Naive thymus-derived CD4-positive, alpha-beta T cell (primary cell): Measurements from ENCODE around the gene FAM3B. TPM values are rescaled to one million over a fixed set of nuclear protein-coding genes. Genes with fewer than 3 reads are reported as not detected.
A peak's percentile ranks its signal among the peaks of the same experiment; 100 is the strongest.

ENCODE experiments used
- ATAC-seq: fragments of 150-1000 bp; cut with Tn5 transposase; 2 replicates; pipeline ENCODE4 v1.10.0; 2021; ENCODE audit warnings: mild to moderate bottlenecking, moderate library complexity
- CTCF ChIA-PET: fragments of 350-600 bp; sonication (Branson Sonifier 250); formaldehyde crosslinking; loops from one replicate; lab custom pipeline; 2021; ENCODE audit warnings: antibody characterized with exemption; lab: Charles Lee
- POLR2A ChIA-PET: fragments of 350-600 bp; sonication (Branson Sonifier 250); formaldehyde crosslinking; loops from one replicate; lab custom pipeline; 2021; ENCODE audit warnings: antibody characterized with exemption, inconsistent platforms; lab: Charles Lee
- DNase-seq, 9 donors: peaks; one replicate each; pipeline versions ENCODE4 v3.0.0 to v3.0.0-alpha.2; 2020 to 2022; ENCODE audit warnings: mixed read lengths in 1 of 9
- H3K27ac ChIP-seq: one replicate; pipeline ENCODE4 v1.7.0; 2013; ENCODE audit warnings: mild to moderate bottlenecking, low read depth, low read length, moderate library complexity
- H3K27me3 ChIP-seq, 2 donors: one replicate each; pipeline ENCODE4 v1.7.0; 2013; ENCODE audit warnings: low read length in 2 of 2, mild to moderate bottlenecking in 2 of 2, moderate library complexity in 2 of 2; ENCODE audit not compliant: control insufficient read depth in 2 of 2, insufficient read depth in 2 of 2
- H3K36me3 ChIP-seq, 3 experiments: 1 replicate in 2 of 3; 2 replicates in 1 of 3; pipeline ENCODE4 v1.7.0; 2013; ENCODE audit warnings: low read length in 3 of 3, mild to moderate bottlenecking in 3 of 3, moderate library complexity in 1 of 3; ENCODE audit not compliant: insufficient read depth in 3 of 3, control insufficient read depth in 2 of 3
- H3K4me1 ChIP-seq, 2 donors: one replicate each; pipeline ENCODE4 v1.7.0; 2013; ENCODE audit warnings: low read length in 2 of 2, mild to moderate bottlenecking in 2 of 2, moderate library complexity in 1 of 2; ENCODE audit not compliant: control insufficient read depth in 2 of 2, insufficient read depth in 2 of 2
- H3K4me3 ChIP-seq: 2 replicates; pipeline ENCODE4 v1.7.0; 2013; ENCODE audit warnings: mild to moderate bottlenecking, low read length
- H3K9me3 ChIP-seq, 3 experiments: 1 replicate in 2 of 3; 2 replicates in 1 of 3; pipeline ENCODE4 v1.7.0; 2013; ENCODE audit warnings: low read length in 3 of 3; ENCODE audit not compliant: control insufficient read depth in 2 of 3
- H3K27ac Mint-ChIP-seq, 9 donors: one replicate each; pipeline ENCODE4 v1.8.0; 2020 to 2022; ENCODE audit warnings: mixed read lengths in 9 of 9, mild to moderate bottlenecking in 8 of 9, moderate library complexity in 5 of 9, inconsistent platforms in 2 of 9
- H3K27me3 Mint-ChIP-seq, 5 donors: one replicate each; pipeline ENCODE4 v1.8.0; 2021 to 2022; ENCODE audit warnings: mixed read lengths in 5 of 5, mild to moderate bottlenecking in 1 of 5
- H3K36me3 Mint-ChIP-seq, 5 donors: one replicate each; pipeline ENCODE4 v1.8.0; 2020 to 2022; ENCODE audit warnings: mixed read lengths in 5 of 5, mild to moderate bottlenecking in 3 of 5, inconsistent platforms in 1 of 5
- H3K4me1 Mint-ChIP-seq, 7 donors: one replicate each; pipeline ENCODE4 v1.8.0; 2020 to 2022; ENCODE audit warnings: mixed read lengths in 7 of 7, mild to moderate bottlenecking in 3 of 7, inconsistent platforms in 1 of 7
- H3K4me3 Mint-ChIP-seq, 10 donors: one replicate each; pipeline ENCODE4 v1.8.0; 2020 to 2022; ENCODE audit warnings: mild to moderate bottlenecking in 10 of 10, mixed read lengths in 10 of 10, moderate library complexity in 6 of 10, inconsistent platforms in 2 of 10
- H3K9me3 Mint-ChIP-seq, 11 donors: one replicate each; pipeline ENCODE4 v1.8.0; 2020 to 2022; ENCODE audit warnings: mixed read lengths in 11 of 11, mild to moderate bottlenecking in 4 of 11, inconsistent platforms in 1 of 11, moderate library complexity in 1 of 11
- intact Hi-C, 2 donors: fragments of 100-400 bp; cut with micrococcal nuclease; formaldehyde crosslinking; loops; one replicate each; pipeline ENCODE4 v1.15.1; 2023
- polyA plus RNA-seq, 2 donors: library from polyadenylated mRNA; unstranded; fragments of 300-500 nt; fragmentation: Illumina TruSeq; gene quantifications; one replicate each; pipeline ENCODE4 v1.2.3, GENCODE V29; 2021
- total RNA-seq, 6 experiments: library from RNA in 5 of 6; stranded (reverse) in 5 of 6; gene quantifications; 1 replicate in 5 of 6; 2 replicates in 1 of 6; pipeline ENCODE4 v1.2.3 and lab custom pipeline; 2021 to 2026

Gene FAM3B
- total and polyA plus RNA-seq, 7 experiments from 2014 or later, result not detected

- Mint-ChIP-seq H3K4me1 (peaks cover 0 to 4% (median 0%) of the 10 kb centered on the region in 7 donors), H3K36me3 (no peaks in the 10 kb centered on the region), H3K27ac (no peak overlapping the region), H3K27me3 (peaks cover 9 to 28% (median 22%) of the 10 kb centered on the region in 5 donors), H3K9me3 (no peaks in the 10 kb centered on the region), H3K4me3 (no peak overlapping the region)
- DNase-seq, result no peak
- ChIA-PET CTCF (interaction anchor here (1.0 to 3.8 kb wide), 13 partner anchors 11 to 826 kb away, joined by 3 to 65 read pairs (median 5); no protein-coding TSS in a partner anchor), POLR2A (interaction anchor here (0.8 kb wide), 1 partner anchor 171 kb away, joined by 3 read pairs; no protein-coding TSS in a partner anchor)
- H3K27me3 ChIP-seq, result no peaks in the 10 kb centered on the region
- no peak overlapping the region for H3K27ac ChIP-seq
- H3K4me1 ChIP-seq, result no peaks in the 10 kb centered on the region
- no peak overlapping the region for H3K4me3 ChIP-seq
- intact Hi-C loops, result loop anchor here (2.0 to 10.0 kb wide), 5 partner anchors 75 to 835 kb away; no protein-coding TSS in a partner anchor
- no peaks in the 10 kb centered on the region for H3K9me3 ChIP-seq
- no peak for ATAC-seq
- H3K36me3 ChIP-seq, result no peaks in the 10 kb centered on the region
Observed at GRCh38 chr21:41282412-41282811, 34.2 kb upstream of the FAM3B start.

- intact Hi-C loops, result loop anchor here (1.0 to 10.0 kb wide), 8 partner anchors 74 to 834 kb away; partner anchors contain the start of genes MX1 (in 2 of the 2) and MX2 (in 1 of the 2)
- peak in 7 of 9 donors; percentile 38 to 77 (median 67) for DNase-seq
- ChIA-PET POLR2A (interaction anchor here (0.7 to 1.4 kb wide), 4 partner anchors 86 to 177 kb away, joined by 3 to 5 read pairs (median 4); no protein-coding TSS in a partner anchor), CTCF (interaction anchor here (0.8 to 3.8 kb wide), 28 partner anchors 10 to 834 kb away, joined by 3 to 65 read pairs (median 4); no protein-coding TSS in a partner anchor)
- H3K9me3 Mint-ChIP-seq, result no peaks in the 10 kb centered on the region
- peaks cover 8 to 28% (median 20%) of the 10 kb centered on the region in 5 donors for H3K27me3 Mint-ChIP-seq
- Histone ChIP-seq H3K4me3 (no peak overlapping the region), H3K36me3 (no peaks in the 10 kb centered on the region), H3K4me1 (no peaks in the 10 kb centered on the region), H3K9me3 (no peaks in the 10 kb centered on the region), H3K27me3 (no peaks in the 10 kb centered on the region), H3K27ac (no peak overlapping the region)
- H3K4me1 Mint-ChIP-seq, result peaks cover 0 to 4% (median 0%) of the 10 kb centered on the region in 7 donors
- peak; percentile 97 for ATAC-seq
- H3K4me3 Mint-ChIP-seq, result no peak overlapping the region
- no peaks in the 10 kb centered on the region for H3K36me3 Mint-ChIP-seq
- H3K27ac Mint-ChIP-seq, result no peak overlapping the region
Observed at GRCh38 chr21:41283211-41283818, 33.3 kb upstream of the FAM3B start.

GRCh38 chr21:41289431-41289830 is 27.2 kb upstream of the FAM3B start:
- H3K27ac Mint-ChIP-seq, result no peak overlapping the region
- intact Hi-C loops, result loop anchor here (5.0 to 10.0 kb wide), 2 partner anchors 48 to 325 kb away; no protein-coding TSS in a partner anchor
- ChIA-PET CTCF (no interaction called here), POLR2A (no interaction called here)
- H3K27me3 Mint-ChIP-seq, result peaks cover 3 to 45% (median 16%) of the 10 kb centered on the region in 5 donors
- H3K4me3 ChIP-seq, result no peak overlapping the region
- ATAC-seq (no peak), DNase-seq (no peak)
- no peaks in the 10 kb centered on the region for H3K27me3 ChIP-seq
- peaks cover 4 to 12% (median 7%) of the 10 kb centered on the region in 7 donors for H3K4me1 Mint-ChIP-seq
- no peaks in the 10 kb centered on the region for H3K36me3 ChIP-seq
- no peaks in the 10 kb centered on the region for H3K9me3 ChIP-seq
- peaks cover 3 to 4% of the 10 kb centered on the region in 2 donors for H3K4me1 ChIP-seq
- H3K9me3 Mint-ChIP-seq, result peaks cover 0 to 4% (median 0%) of the 10 kb centered on the region in 11 donors
- no peak overlapping the region for H3K27ac ChIP-seq
- H3K4me3 Mint-ChIP-seq, result no peak overlapping the region
- H3K36me3 Mint-ChIP-seq, result no peaks in the 10 kb centered on the region

- CTCF ChIA-PET, result no interaction called here
- DNase-seq, result no peak
- Histone ChIP-seq H3K4me3 (no peak overlapping the region), H3K9me3 (no peaks in the 10 kb centered on the region), H3K36me3 (no peaks in the 10 kb centered on the region), H3K4me1 (peaks cover 3 to 4% of the 10 kb centered on the region in 2 donors), H3K27ac (no peak overlapping the region), H3K27me3 (no peaks in the 10 kb centered on the region)
- no peak overlapping the region for H3K4me3 Mint-ChIP-seq
- no peaks in the 10 kb centered on the region for H3K36me3 Mint-ChIP-seq
- ATAC-seq, result no peak
- H3K27ac Mint-ChIP-seq, result no peak overlapping the region
- peaks cover 0 to 4% (median 0%) of the 10 kb centered on the region in 11 donors for H3K9me3 Mint-ChIP-seq
- peaks cover 5 to 44% (median 24%) of the 10 kb centered on the region in 5 donors for H3K27me3 Mint-ChIP-seq
- H3K4me1 Mint-ChIP-seq, result peaks cover 4 to 15% (median 7%) of the 10 kb centered on the region in 7 donors
- intact Hi-C loops, result no loop called here
- POLR2A ChIA-PET, result no interaction called here
Observed at GRCh38 chr21:41290106-41290799, 26.3 kb upstream of the FAM3B start.

GRCh38 chr21:41294548-41295231 is 21.9 kb upstream of the FAM3B start:
- no peak overlapping the region for H3K4me3 ChIP-seq
- H3K27me3 ChIP-seq, result no peaks in the 10 kb centered on the region
- ATAC-seq (no peak), DNase-seq (no peak)
- H3K27ac ChIP-seq, result no peak overlapping the region
- H3K36me3 Mint-ChIP-seq, result peaks cover 0 to 5% (median 0%) of the 10 kb centered on the region in 5 donors
- H3K9me3 ChIP-seq, result no peaks in the 10 kb centered on the region
- CTCF ChIA-PET, result interaction anchor here (3.8 kb wide), 1 partner anchor 11 kb away, joined by 14 read pairs; no protein-coding TSS in a partner anchor
- H3K27me3 Mint-ChIP-seq, result peaks cover 18 to 52% (median 36%) of the 10 kb centered on the region in 5 donors
- H3K9me3 Mint-ChIP-seq, result peaks cover 0 to 11% (median 2%) of the 10 kb centered on the region in 11 donors
- no peaks in the 10 kb centered on the region for H3K36me3 ChIP-seq
- H3K4me3 Mint-ChIP-seq, result no peak overlapping the region
- peak overlapping the region in 1 of 9 donors; percentile 16 for H3K27ac Mint-ChIP-seq
- POLR2A ChIA-PET, result no interaction called here
- intact Hi-C loops, result no loop called here
- peaks cover 4 to 15% (median 7%) of the 10 kb centered on the region in 7 donors for H3K4me1 Mint-ChIP-seq
- H3K4me1 ChIP-seq, result peaks cover 3 to 4% of the 10 kb centered on the region in 2 donors

GRCh38 chr21:41295721-41296254 is 20.8 kb upstream of the FAM3B start:
- ATAC-seq (no peak), DNase-seq (no peak)
- H3K4me3 Mint-ChIP-seq, result no peak overlapping the region
- intact Hi-C loops, result no loop called here
- ChIA-PET CTCF (no interaction called here), POLR2A (no interaction called here)
- Histone ChIP-seq H3K4me1 (peaks cover 0 to 4% of the 10 kb centered on the region in 2 donors), H3K36me3 (no peaks in the 10 kb centered on the region), H3K9me3 (no peaks in the 10 kb centered on the region), H3K27ac (no peak overlapping the region), H3K27me3 (no peaks in the 10 kb centered on the region), H3K4me3 (no peak overlapping the region)
- no peak overlapping the region for H3K27ac Mint-ChIP-seq
- H3K9me3 Mint-ChIP-seq, result peaks cover 0 to 11% (median 2%) of the 10 kb centered on the region in 11 donors
- peaks cover 0 to 5% (median 0%) of the 10 kb centered on the region in 5 donors for H3K36me3 Mint-ChIP-seq
- peaks cover under 1 to 15% (median 7%) of the 10 kb centered on the region in 7 donors for H3K4me1 Mint-ChIP-seq
- H3K27me3 Mint-ChIP-seq, result peaks cover 18 to 44% (median 36%) of the 10 kb centered on the region in 5 donors
